Transverse colon (tissue), 4 donors: ENCODE results near the gene NAALADL2. TPM values are rescaled to one million over a fixed set of nuclear protein-coding genes. Genes with fewer than 3 reads are reported as not detected.

Experiments
- DNase-seq: peaks from one replicate; pipeline ENCODE4 v3.0.0-alpha.2; 2019
- H3K27ac ChIP-seq, 4 donors: fragments of 200-600 bp; sonication (generic); 2 replicates each; pipeline ENCODE4 v1.5.1; 2016 to 2018; ENCODE audit warnings: inconsistent platforms in 4 of 4
- H3K27me3 ChIP-seq: fragments of 200-600 bp; sonication (generic); 2 replicates; pipeline ENCODE4 v1.5.1; 2017; ENCODE audit warnings: inconsistent platforms
- H3K36me3 ChIP-seq, 4 donors: fragments of 200-600 bp; sonication (generic); 2 replicates each; pipeline ENCODE4 v1.5.1; 2017 to 2019; ENCODE audit warnings: inconsistent platforms in 4 of 4
- H3K4me1 ChIP-seq, 4 donors: fragments of 200-600 bp; sonication (generic); 2 replicates each; pipeline ENCODE4 v1.5.1; 2017 to 2020; ENCODE audit warnings: inconsistent platforms in 4 of 4
- H3K4me3 ChIP-seq, 4 donors: fragments of 200-600 bp; sonication (generic); 1 replicate in 1 of 4; 2 replicates in 3 of 4; pipeline versions ENCODE4 v1.5.1 to v1.6.1; 2017 to 2019; ENCODE audit warnings: inconsistent platforms in 4 of 4
- H3K9me3 ChIP-seq, 2 donors: fragments of 200-600 bp; sonication (generic); 2 replicates each; pipeline ENCODE4 v1.5.1; 2017 to 2019; ENCODE audit warnings: inconsistent platforms in 2 of 2
- EP300 ChIP-seq: sonication (generic); formaldehyde crosslinking; IDR thresholded peaks from one replicate; pipeline ENCODE4 v1.6.1; 2017; ENCODE audit warnings: antibody characterized with exemption, low read depth
- POLR2A ChIP-seq: fragments of 450-650 bp; IDR thresholded peaks from one replicate; pipeline ENCODE4 v1.6.1; 2016; ENCODE audit warnings: antibody characterized with exemption, mild to moderate bottlenecking, moderate library complexity
- POLR2AphosphoS5 ChIP-seq, 3 donors: sonication (generic); formaldehyde crosslinking; IDR thresholded peaks; one replicate each; pipeline ENCODE4 v1.6.1; 2016; ENCODE audit warnings: antibody characterized with exemption in 3 of 3
- WGBS, 2 donors: methylation state at CpG; one replicate each; pipeline ENCODE4 v1.1.5; 2018; ENCODE audit warnings: low coverage in 1 of 2; 5-methylcytosine and 5-hydroxymethylcytosine counted together
- in situ Hi-C, 4 donors: fragments of 200-750 bp; cut with MboI; loops; one replicate each; pipeline versions ENCODE4 v1.15.0 to v1.15.1; 2017; ENCODE audit warnings: low sequenced_read_pairs in 3 of 4, low pct_ligation_motif_present in 1 of 4, low pct_unique_long_range_greater_than_20kb in 1 of 4
- intact Hi-C: fragments of 100-400 bp; cut with DNase I; formaldehyde crosslinking; loops from one replicate; pipeline ENCODE4 v1.15.1; 2023; ENCODE audit warnings: low total_unique reads
- total RNA-seq, 4 donors: library from RNA; depleted of rRNA; stranded (reverse); fragments of >200 nt; gene quantifications; one replicate each; pipeline ENCODE4 v1.1.0, GENCODE V29; 2016
- TF ChIP-seq, protein P1 (sequence below), 5 experiments: fragments of 200-600 bp in 3 of 5; fragments of 450-650 bp in 2 of 5; sonication (generic) in 3 of 5; IDR thresholded peaks; 1 replicate in 2 of 5; 2 replicates in 3 of 5; pipeline ENCODE4 v1.5.1; 2016 to 2017; ENCODE audit warnings: antibody characterized with exemption in 5 of 5, inconsistent platforms in 3 of 5, mild to moderate bottlenecking in 2 of 5, moderate library complexity in 1 of 5

Gene NAALADL2
- total RNA-seq, 4 donors from 2014 or later = 10.1 to 22.7 (median 15.1) TPM

DNA sequence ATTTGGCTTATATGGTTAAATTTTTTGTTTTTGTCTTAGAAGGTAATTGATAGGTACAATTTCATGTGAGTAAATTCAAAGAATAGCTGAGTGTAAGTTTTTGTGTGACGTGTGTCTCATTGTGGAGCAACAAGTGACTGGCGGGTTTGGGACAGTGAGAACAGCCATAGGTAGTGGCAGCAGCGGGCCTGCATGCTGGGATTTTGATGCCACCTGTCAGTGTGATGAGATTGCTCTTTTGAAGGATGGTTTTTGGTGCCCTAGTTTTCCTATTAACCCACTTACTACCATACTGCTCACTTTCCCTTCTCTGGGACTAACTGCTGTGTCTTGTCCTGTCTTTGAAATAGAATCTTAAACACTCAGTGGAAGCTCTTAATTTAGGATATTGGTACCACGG is 522.6 kb downstream of the NAALADL2 start:
- intact Hi-C loops (no loop called here), in situ Hi-C loops (no loop called here)
- no peaks in the 10 kb centered on the region for H3K9me3 ChIP-seq
- WGBS, 2 donors = 83 to 87% methylated on average over 3 to 4 of the region's 4 CpGs
- no peak overlapping the region for H3K4me3 ChIP-seq
- no peak for TF ChIP-seq POLR2AphosphoS5 (IDR thresholded peaks at IDR 0.05)
- TF ChIP-seq POLR2A = no peak
- no peak for TF ChIP-seq EP300
- TF ChIP-seq, protein P1, sequence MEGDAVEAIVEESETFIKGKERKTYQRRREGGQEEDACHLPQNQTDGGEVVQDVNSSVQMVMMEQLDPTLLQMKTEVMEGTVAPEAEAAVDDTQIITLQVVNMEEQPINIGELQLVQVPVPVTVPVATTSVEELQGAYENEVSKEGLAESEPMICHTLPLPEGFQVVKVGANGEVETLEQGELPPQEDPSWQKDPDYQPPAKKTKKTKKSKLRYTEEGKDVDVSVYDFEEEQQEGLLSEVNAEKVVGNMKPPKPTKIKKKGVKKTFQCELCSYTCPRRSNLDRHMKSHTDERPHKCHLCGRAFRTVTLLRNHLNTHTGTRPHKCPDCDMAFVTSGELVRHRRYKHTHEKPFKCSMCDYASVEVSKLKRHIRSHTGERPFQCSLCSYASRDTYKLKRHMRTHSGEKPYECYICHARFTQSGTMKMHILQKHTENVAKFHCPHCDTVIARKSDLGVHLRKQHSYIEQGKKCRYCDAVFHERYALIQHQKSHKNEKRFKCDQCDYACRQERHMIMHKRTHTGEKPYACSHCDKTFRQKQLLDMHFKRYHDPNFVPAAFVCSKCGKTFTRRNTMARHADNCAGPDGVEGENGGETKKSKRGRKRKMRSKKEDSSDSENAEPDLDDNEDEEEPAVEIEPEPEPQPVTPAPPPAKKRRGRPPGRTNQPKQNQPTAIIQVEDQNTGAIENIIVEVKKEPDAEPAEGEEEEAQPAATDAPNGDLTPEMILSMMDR (IDR thresholded peaks at IDR 0.05) = no peak
- no peak for DNase-seq
- no peaks in the 10 kb centered on the region for H3K27me3 ChIP-seq
- no peaks in the 10 kb centered on the region for H3K4me1 ChIP-seq
- H3K27ac ChIP-seq = no peak overlapping the region
- H3K36me3 ChIP-seq = no peaks in the 10 kb centered on the region

DNA sequence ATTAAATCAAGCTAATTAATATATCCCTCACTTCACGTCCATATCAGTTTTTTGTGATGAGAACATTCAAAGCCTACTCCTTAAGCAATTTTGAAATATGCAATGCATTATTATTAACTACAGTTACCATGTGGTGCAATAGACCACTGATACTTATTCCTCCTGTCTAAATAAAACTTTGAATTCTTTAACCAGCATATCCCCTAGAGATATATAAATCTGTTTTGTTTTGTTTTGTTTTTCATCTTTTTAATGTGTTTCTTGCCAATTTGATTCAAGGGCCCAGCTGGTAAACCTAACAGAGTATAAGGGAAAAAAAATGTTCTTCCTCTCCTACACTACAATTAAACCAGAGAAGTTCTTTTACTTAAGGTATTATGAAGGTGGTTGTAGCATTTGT is 524.2 kb downstream of the NAALADL2 start:
- DNase-seq = no peak
- TF ChIP-seq, protein P1 (IDR thresholded peaks at IDR 0.05) = no peak
- TF ChIP-seq EP300 (no peak), POLR2A (no peak), POLR2AphosphoS5 (IDR thresholded peaks at IDR 0.05) (no peak)
- Histone ChIP-seq H3K27me3 (no peaks in the 10 kb centered on the region), H3K36me3 (no peaks in the 10 kb centered on the region), H3K9me3 (no peaks in the 10 kb centered on the region), H3K4me1 (no peaks in the 10 kb centered on the region), H3K4me3 (no peak overlapping the region), H3K27ac (no peak overlapping the region)
- in situ Hi-C loops = no loop called here
- intact Hi-C loops = no loop called here
- WGBS, 2 donors = 77 to 82% methylated on average over 1 of the region's 1 CpG

DNA sequence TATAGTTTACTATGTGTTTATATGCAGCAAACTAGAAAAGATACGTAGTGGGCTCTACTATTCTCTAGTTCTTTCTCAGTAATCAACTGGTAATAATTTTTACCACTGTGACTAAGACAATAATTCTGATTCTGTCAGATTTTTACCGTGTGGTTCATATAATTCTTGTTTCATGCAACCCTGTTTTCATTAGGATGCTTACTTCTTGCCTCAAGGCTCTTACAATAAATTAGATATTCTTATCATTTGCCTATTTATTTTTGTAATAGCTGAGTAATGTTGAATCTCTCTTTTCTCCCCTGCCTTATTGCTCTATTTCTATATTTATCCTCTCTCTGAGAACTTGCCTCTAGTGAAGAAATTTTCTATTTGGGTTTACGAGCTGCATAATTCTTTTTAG is 524.7 kb downstream of the NAALADL2 start:
- H3K4me1 ChIP-seq = no peaks in the 10 kb centered on the region
- intact Hi-C loops = no loop called here
- no peak overlapping the region for H3K27ac ChIP-seq
- WGBS, 2 donors = 66 to 75% methylated on average over 3 of the region's 3 CpGs
- no peak for TF ChIP-seq POLR2A
- no peak for TF ChIP-seq EP300
- TF ChIP-seq, protein P1 (IDR thresholded peaks at IDR 0.05) = no peak
- no peak for TF ChIP-seq POLR2AphosphoS5 (IDR thresholded peaks at IDR 0.05)
- no peak overlapping the region for H3K4me3 ChIP-seq
- no peak for DNase-seq
- no peaks in the 10 kb centered on the region for H3K27me3 ChIP-seq
- H3K36me3 ChIP-seq = no peaks in the 10 kb centered on the region
- H3K9me3 ChIP-seq = no peaks in the 10 kb centered on the region
- in situ Hi-C loops = no loop called here

DNA sequence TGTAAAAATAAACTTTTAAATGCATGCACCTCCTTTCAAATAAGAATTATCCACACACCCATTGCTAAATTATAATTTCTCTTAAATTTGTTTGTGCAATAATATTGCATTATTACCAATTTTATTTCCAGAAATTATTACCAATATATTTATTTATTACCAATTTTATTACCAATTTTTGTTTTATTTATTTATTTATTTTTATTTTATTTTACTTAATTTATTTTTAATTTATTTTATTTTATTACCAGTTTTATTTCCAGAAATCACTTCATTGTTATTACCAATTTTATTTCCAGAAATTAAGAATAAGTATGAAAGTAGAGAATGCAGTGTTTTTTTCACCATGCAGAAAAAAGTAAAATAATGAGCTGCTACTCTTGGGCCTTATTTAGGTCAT is 525.4 kb downstream of the NAALADL2 start:
- TF ChIP-seq, protein P1 (IDR thresholded peaks at IDR 0.05) = no peak
- TF ChIP-seq EP300 (no peak), POLR2AphosphoS5 (IDR thresholded peaks at IDR 0.05) (no peak), POLR2A (no peak)
- no peak for DNase-seq
- H3K36me3 ChIP-seq = no peaks in the 10 kb centered on the region
- no peak overlapping the region for H3K4me3 ChIP-seq
- H3K9me3 ChIP-seq = no peaks in the 10 kb centered on the region
- intact Hi-C loops = no loop called here
- in situ Hi-C loops = no loop called here
- H3K27me3 ChIP-seq = no peaks in the 10 kb centered on the region
- H3K27ac ChIP-seq = no peak overlapping the region
- no peaks in the 10 kb centered on the region for H3K4me1 ChIP-seq
